B cell (primary cell): ENCODE results near the gene FKBP15. TPM values are rescaled to one million over a fixed set of nuclear protein-coding genes. Genes with fewer than 3 reads are reported as not detected.

ENCODE experiments used
- ATAC-seq: fragments of 200-7000 bp; cut with Tn5 transposase; one replicate; pipeline ENCODE4 v1.10.0; 2021; ENCODE audit warnings: low read depth, mild to moderate bottlenecking, moderate number of reproducible peaks, moderate library complexity
- CTCF ChIA-PET: fragments of 350-600 bp; sonication (Branson Sonifier 250); formaldehyde crosslinking; loops from one replicate; lab custom pipeline; 2021; ENCODE audit warnings: antibody characterized with exemption, inconsistent platforms; lab: Charles Lee
- POLR2A ChIA-PET: fragments of 350-600 bp; sonication (Branson Sonifier 250); formaldehyde crosslinking; loops from one replicate; lab custom pipeline; 2021; ENCODE audit warnings: antibody characterized with exemption; lab: Charles Lee
- DNase-seq: peaks from one replicate; pipeline ENCODE4 v3.0.0; 2013
- H2AFZ ChIP-seq: 2 replicates; pipeline ENCODE4 v1.6.1; 2012; ENCODE audit warnings: mild to moderate bottlenecking, low read depth, low read length; ENCODE audit not compliant: insufficient read depth, poor library complexity, severe bottlenecking
- H3K27ac ChIP-seq, 2 donors: 1 replicate in 1 of 2; 2 replicates in 1 of 2; pipeline ENCODE4 v1.5.1; 2012 to 2013; ENCODE audit warnings: low read length in 2 of 2, mild to moderate bottlenecking in 2 of 2, moderate library complexity in 1 of 2
- H3K27me3 ChIP-seq, 4 experiments: fragments of 200-600 bp in 1 of 4; sonication (generic) in 1 of 4; replicated peaks in 1 of 4; 1 replicate in 2 of 4; 2 replicates in 2 of 4; pipeline versions ENCODE4 v1.6.1 to v1.7.0; 2013 to 2016; ENCODE audit warnings: low read length in 3 of 4, mild to moderate bottlenecking in 2 of 4, mixed read lengths in 1 of 4, moderate library complexity in 1 of 4; ENCODE audit not compliant: insufficient read depth in 4 of 4, control insufficient read depth in 3 of 4; ENCODE audit errors: control extremely low read depth in 1 of 4
- H3K36me3 ChIP-seq, 2 experiments: replicated peaks in 1 of 2; 1 replicate in 1 of 2; 2 replicates in 1 of 2; pipeline versions ENCODE4 v1.6.1 to v1.7.1; 2013; ENCODE audit warnings: low read length in 1 of 2; ENCODE audit not compliant: insufficient read depth in 2 of 2, control insufficient read depth in 1 of 2; ENCODE audit errors: control extremely low read depth in 1 of 2, extremely low read depth in 1 of 2
- H3K4me1 ChIP-seq, 2 donors: fragments of 200-600 bp in 1 of 2; sonication (generic) in 1 of 2; 1 replicate in 1 of 2; 2 replicates in 1 of 2; pipeline versions ENCODE4 v1.5.1 to v1.6.1; 2013 to 2017; ENCODE audit warnings: low read length in 2 of 2; ENCODE audit not compliant: control insufficient read depth in 2 of 2, insufficient read depth in 2 of 2
- H3K4me2 ChIP-seq: replicated peaks from 2 replicates; pipeline ENCODE3; 2012; ENCODE audit warnings: mild to moderate bottlenecking, low read depth, low read length; ENCODE audit not compliant: poor library complexity, severe bottlenecking
- H3K4me3 ChIP-seq, 5 experiments: fragments of 200-600 bp in 1 of 5; sonication (generic) in 1 of 5; 1 replicate in 3 of 5; 2 replicates in 2 of 5; pipeline versions ENCODE4 v1.5.1 to v1.7.0; 2011 to 2016; ENCODE audit warnings: low read length in 4 of 5, mild to moderate bottlenecking in 4 of 5, low read depth in 2 of 5, control low read depth in 1 of 5, moderate library complexity in 1 of 5; ENCODE audit not compliant: insufficient read depth in 1 of 5; ENCODE audit errors: control extremely low read depth in 1 of 5, extremely low read depth in 1 of 5
- H3K79me2 ChIP-seq: fragments of 200-600 bp; sonication (generic); one replicate; pipeline ENCODE4 v1.6.0; 2016; ENCODE audit warnings: low read length; ENCODE audit not compliant: control insufficient read depth, insufficient read depth
- H3K9ac ChIP-seq: fragments of 200-600 bp; sonication (generic); 2 replicates; pipeline ENCODE4 v1.6.1; 2017; ENCODE audit warnings: mild to moderate bottlenecking, low read length, moderate library complexity
- H3K9me3 ChIP-seq, 3 donors: one replicate each; pipeline versions ENCODE4 v1.6.1 to v1.7.1; 2013; ENCODE audit warnings: low read length in 2 of 3; ENCODE audit not compliant: control insufficient read depth in 2 of 3, insufficient read depth in 1 of 3; ENCODE audit errors: control extremely low read depth in 1 of 3
- H4K20me1 ChIP-seq: 2 replicates; pipeline ENCODE4 v1.6.0; 2012; ENCODE audit warnings: mild to moderate bottlenecking, low read length; ENCODE audit not compliant: insufficient read depth, control insufficient read depth, poor library complexity, severe bottlenecking
- H3K27ac Mint-ChIP-seq: one replicate; pipeline ENCODE4 v1.8.0; 2021; ENCODE audit warnings: mixed read lengths
- H3K27me3 Mint-ChIP-seq: one replicate; pipeline ENCODE4 v1.8.0; 2021; ENCODE audit warnings: mixed read lengths
- H3K4me1 Mint-ChIP-seq: one replicate; pipeline ENCODE4 v1.8.0; 2021; ENCODE audit warnings: mixed read lengths
- H3K4me3 Mint-ChIP-seq: one replicate; pipeline ENCODE4 v1.8.0; 2021; ENCODE audit warnings: mixed read lengths
- H3K9me3 Mint-ChIP-seq: one replicate; pipeline ENCODE4 v1.8.0; 2022; ENCODE audit warnings: mixed read lengths; ENCODE audit not compliant: insufficient read depth
- EZH2 ChIP-seq: IDR thresholded peaks from 2 replicates; pipeline ENCODE4 v1.6.1; 2012; ENCODE audit warnings: borderline replicate concordance, low read depth, mild to moderate bottlenecking, moderate library complexity, low read length; ENCODE audit not compliant: insufficient read depth, poor library complexity, severe bottlenecking
- WGBS: methylation state at CpG from one replicate; pipeline ENCODE4 v1.1.5; 2013; ENCODE audit warnings: missing lambda C conversion rate; ENCODE audit not compliant: insufficient coverage; 5-methylcytosine and 5-hydroxymethylcytosine counted together
- intact Hi-C: fragments of 100-400 bp; cut with micrococcal nuclease; formaldehyde crosslinking; loops from one replicate; pipeline ENCODE4 v1.10.0; 2022
- polyA plus RNA-seq: library from polyadenylated mRNA; depleted of rRNA; stranded (reverse); fragments of >200 nt; gene quantifications from 2 replicates; pipeline ENCODE4 v1.2.3, GENCODE V29; 2012
- total RNA-seq, 2 donors: library from RNA; stranded (reverse); fragments of 120-200 nt in 1 of 2; gene quantifications; 1 replicate in 1 of 2; 2 replicates in 1 of 2; pipeline versions ENCODE4 v1.2.3 to v1.2.4, GENCODE V29; 2013 to 2022
- TF ChIP-seq, protein P1 (sequence below): fragments of 200-600 bp; IDR thresholded peaks from one replicate; pipeline ENCODE4 v1.8.0; 2022; ENCODE audit warnings: antibody characterized with exemption, mild to moderate bottlenecking

Gene FKBP15
- total and polyA plus RNA-seq, 2 donors (not counting 1 experiment from before 2014, with no cell fraction given): 21.1 to 40.6 TPM

DNA sequence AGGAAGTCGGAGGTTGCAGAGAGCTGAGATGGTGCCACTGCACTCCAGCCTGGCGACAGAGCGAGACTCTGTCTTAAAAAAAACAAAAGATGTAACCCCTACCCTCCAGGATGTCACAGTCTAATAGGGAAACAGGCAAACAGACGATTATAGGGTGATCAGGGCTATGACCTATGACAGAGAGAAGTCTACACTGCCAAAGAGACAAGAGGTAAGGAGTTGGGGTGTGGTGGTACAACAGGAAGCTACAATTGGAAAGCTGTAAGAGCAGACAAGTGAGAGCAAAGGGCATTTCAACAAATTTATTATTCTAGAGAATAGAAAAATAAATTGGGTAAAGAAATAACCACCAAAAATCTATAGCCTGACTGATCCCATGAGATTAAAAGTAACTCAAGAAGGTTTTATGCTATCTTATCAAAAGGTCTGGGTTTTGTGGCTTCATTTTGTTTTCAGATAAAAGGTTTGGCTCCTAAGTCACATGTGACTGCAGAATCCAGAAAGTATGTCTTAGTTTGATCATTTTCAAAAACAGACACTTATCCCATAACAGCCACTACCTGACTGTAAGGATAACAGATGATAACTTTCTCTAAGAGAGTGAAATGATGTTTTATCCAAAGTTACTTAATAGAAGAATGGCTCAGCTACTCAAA lies 47.0 kb upstream of the FKBP15 start:
- Mint-ChIP-seq H3K4me1 (no peaks in the 10 kb centered on the region), H3K27me3 (no peaks in the 10 kb centered on the region), H3K4me3 (no peak overlapping the region), H3K27ac (no peak overlapping the region), H3K9me3 (no peaks in the 10 kb centered on the region)
- TF ChIP-seq, protein P1, sequence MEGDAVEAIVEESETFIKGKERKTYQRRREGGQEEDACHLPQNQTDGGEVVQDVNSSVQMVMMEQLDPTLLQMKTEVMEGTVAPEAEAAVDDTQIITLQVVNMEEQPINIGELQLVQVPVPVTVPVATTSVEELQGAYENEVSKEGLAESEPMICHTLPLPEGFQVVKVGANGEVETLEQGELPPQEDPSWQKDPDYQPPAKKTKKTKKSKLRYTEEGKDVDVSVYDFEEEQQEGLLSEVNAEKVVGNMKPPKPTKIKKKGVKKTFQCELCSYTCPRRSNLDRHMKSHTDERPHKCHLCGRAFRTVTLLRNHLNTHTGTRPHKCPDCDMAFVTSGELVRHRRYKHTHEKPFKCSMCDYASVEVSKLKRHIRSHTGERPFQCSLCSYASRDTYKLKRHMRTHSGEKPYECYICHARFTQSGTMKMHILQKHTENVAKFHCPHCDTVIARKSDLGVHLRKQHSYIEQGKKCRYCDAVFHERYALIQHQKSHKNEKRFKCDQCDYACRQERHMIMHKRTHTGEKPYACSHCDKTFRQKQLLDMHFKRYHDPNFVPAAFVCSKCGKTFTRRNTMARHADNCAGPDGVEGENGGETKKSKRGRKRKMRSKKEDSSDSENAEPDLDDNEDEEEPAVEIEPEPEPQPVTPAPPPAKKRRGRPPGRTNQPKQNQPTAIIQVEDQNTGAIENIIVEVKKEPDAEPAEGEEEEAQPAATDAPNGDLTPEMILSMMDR: no peak
- no peak for TF ChIP-seq EZH2
- ChIA-PET POLR2A (no interaction called here), CTCF (no interaction called here)
- Histone ChIP-seq H3K36me3 (peaks cover 0 to 50% of the 10 kb centered on the region in 2 experiments), H3K27ac (no peak overlapping the region), H2AFZ (no peak overlapping the region), H3K27me3 (no peaks in the 10 kb centered on the region), H3K79me2 (peaks cover 8% of the 10 kb centered on the region), H3K4me3 (no peak overlapping the region), H4K20me1 (no peaks in the 10 kb centered on the region), H3K9me3 (no peaks in the 10 kb centered on the region), H3K4me2 (no peak overlapping the region), H3K4me1 (no peaks in the 10 kb centered on the region), H3K9ac (no peak overlapping the region)
- intact Hi-C loops: no loop called here
- ATAC-seq: no peak
- DNase-seq: no peak
- no CpG with 5 or more reads among the region's 4 CpGs for WGBS

DNA sequence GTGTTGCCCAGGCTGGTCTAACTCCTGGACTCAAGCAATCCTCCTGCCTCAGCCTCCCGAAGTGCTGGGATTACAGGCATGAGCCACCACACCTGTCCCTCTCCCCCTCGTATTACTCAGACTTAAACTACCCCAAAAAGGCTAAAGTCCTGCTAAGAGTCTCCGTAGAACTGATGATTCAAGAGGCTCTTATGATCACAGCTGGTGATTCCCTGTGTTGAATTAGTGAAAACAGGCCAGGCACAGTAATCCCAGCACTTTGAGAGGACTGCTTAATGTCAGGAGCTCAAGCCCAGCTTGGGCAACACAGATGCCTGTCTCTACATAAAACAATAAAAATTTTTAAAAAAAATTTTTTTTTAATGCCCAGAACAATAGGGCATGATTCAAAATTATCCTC lies 45.1 kb upstream of the FKBP15 start:
- H3K79me2 ChIP-seq: peaks cover under 1% of the 10 kb centered on the region
- no peaks in the 10 kb centered on the region for H3K27me3 Mint-ChIP-seq
- no peak overlapping the region for H3K27ac Mint-ChIP-seq
- no peaks in the 10 kb centered on the region for H3K4me1 ChIP-seq
- no peak overlapping the region for H2AFZ ChIP-seq
- DNase-seq (no peak), ATAC-seq (no peak)
- no peak overlapping the region for H3K9ac ChIP-seq
- no peaks in the 10 kb centered on the region for H3K9me3 ChIP-seq
- H4K20me1 ChIP-seq: no peaks in the 10 kb centered on the region
- H3K9me3 Mint-ChIP-seq: no peaks in the 10 kb centered on the region
- TF ChIP-seq, protein P1: no peak
- no peak for TF ChIP-seq EZH2
- no peak overlapping the region for H3K4me3 Mint-ChIP-seq
- H3K27me3 ChIP-seq: no peaks in the 10 kb centered on the region
- no peak overlapping the region for H3K27ac ChIP-seq
- H3K4me1 Mint-ChIP-seq: no peaks in the 10 kb centered on the region
- ChIA-PET POLR2A (no interaction called here), CTCF (interaction anchor here (1.3 kb wide), 1 partner anchor 9 kb away, joined by 6 read pairs; the partner anchor contains the start of genes CDC26 and PRPF4)
- 100% methylated on average over 3 of the region's 3 CpGs for WGBS
- peaks cover 0 to 32% of the 10 kb centered on the region in 2 experiments for H3K36me3 ChIP-seq
- no peak overlapping the region for H3K4me3 ChIP-seq
- H3K4me2 ChIP-seq: no peak overlapping the region
- intact Hi-C loops: no loop called here
